ENCODE results near the gene MUC2. TPM values are rescaled to one million over a fixed set of nuclear protein-coding genes. Genes with fewer than 3 reads are reported as not detected.

The MUC2 gene
- total RNA-seq, 1 experiment from 2014 or later, result 0.47 TPM

- Histone ChIP-seq H3K27me3 (ENCODE audit: insufficient read depth, low read length) (no peaks in the 10 kb centered on the region), H2AFZ (ENCODE audit: low read depth, low read length, poor library complexity, severe bottlenecking) (no peak overlapping the region), H3K79me2 (ENCODE audit: insufficient read depth, low read length) (no peaks in the 10 kb centered on the region), H3K36me3 (ENCODE audit: control insufficient read depth in 1 of 2, insufficient read depth in 2 of 2, low read length in 2 of 2) (no peaks in the 10 kb centered on the region), H3K4me3 (replicated peaks in 1 of 2; ENCODE audit: low read depth in 1 of 2, low read length in 2 of 2) (no peak overlapping the region), H3K27ac (ENCODE audit: low read depth, low read length) (no peak overlapping the region), H4K20me1 (ENCODE audit: insufficient read depth) (no peaks in the 10 kb centered on the region), H3K9me2 (ENCODE audit: insufficient read depth) (no peaks in the 10 kb centered on the region), H3K9me3 (ENCODE audit: control insufficient read depth in 1 of 2, insufficient read depth in 1 of 2, low read depth in 1 of 2, low read length in 2 of 2) (no peaks in the 10 kb centered on the region; a peak in 1 of 4 replicates), H3K9ac (ENCODE audit: low read length) (no peak overlapping the region), H3K4me1 (ENCODE audit: control insufficient read depth in 1 of 2, insufficient read depth in 2 of 2, low read length in 2 of 2) (no peaks in the 10 kb centered on the region), H3K4me2 (ENCODE audit: low read length) (no peak overlapping the region)
- no peak for DNase-seq (ENCODE audit: low read depth, low spot score)
- POLR2A ChIA-PET, result no interaction called here
- RAD21 ChIA-PET (ENCODE audit: low non-redundant PET in 1 of 2, low total read pairs in 2 of 2, uncharacterized antibody in 2 of 2, unreplicated experiment in 2 of 2), result no interaction called here
- CTCF ChIA-PET, result no interaction called here
- ATAC-seq, result no peak
- intact Hi-C loops (cut with micrococcal nuclease), result no loop called here
- TF ChIP-seq FOSL1 (IDR thresholded peaks at IDR 0.05; ENCODE audit: low read depth) (no peak), ZNF274 (IDR thresholded peaks at IDR 0.05; ENCODE audit: low read depth, low read length) (no peak), ZBTB33 (IDR thresholded peaks at IDR 0.05; ENCODE audit: extremely low read depth, insufficient replicate concordance, low read length) (no peak), POLR2A (IDR thresholded peaks at IDR 0.05; ENCODE audit: borderline replicate concordance, extremely low read depth, insufficient read depth, insufficient read length) (no peak), EZH2phosphoT487 (IDR thresholded peaks at IDR 0.05; ENCODE audit: borderline replicate concordance) (no peak), EZH2 (IDR thresholded peaks at IDR 0.05) (no peak), EGR1 (IDR thresholded peaks at IDR 0.05; ENCODE audit: low read depth) (no peak), YY1 (IDR thresholded peaks at IDR 0.05; ENCODE audit: extremely low read depth, insufficient replicate concordance, low read depth, low read length) (no peak), MAX (IDR thresholded peaks at IDR 0.05) (no peak), RAD21 (IDR thresholded peaks at IDR 0.05; ENCODE audit: low read depth) (no peak), TCF7L2 (IDR thresholded peaks at IDR 0.05; ENCODE audit: borderline replicate concordance, extremely low read depth, insufficient read depth, insufficient read length) (no peak), SIN3A (IDR thresholded peaks at IDR 0.05; ENCODE audit: low read depth) (no peak), ELF1 (IDR thresholded peaks at IDR 0.05; ENCODE audit: borderline replicate concordance, low read depth) (no peak), CTCF (IDR thresholded peaks at IDR 0.05 in 2 of 3, conservative IDR thresholded peaks at IDR 0.05 in 1 of 3; ENCODE audit: borderline replicate concordance in 1 of 3, insufficient read depth in 1 of 3, low read depth in 2 of 3, low read length in 2 of 3) (no peak), ATF3 (IDR thresholded peaks at IDR 0.05) (no peak), CBX3 (IDR thresholded peaks at IDR 0.05; ENCODE audit: low read depth) (no peak), SRF (IDR thresholded peaks at IDR 0.05; ENCODE audit: low read depth) (no peak), JUND (IDR thresholded peaks at IDR 0.05) (no peak), SP1 (IDR thresholded peaks at IDR 0.05; ENCODE audit: low read depth) (no peak)
- TF ChIP-seq, protein P1, sequence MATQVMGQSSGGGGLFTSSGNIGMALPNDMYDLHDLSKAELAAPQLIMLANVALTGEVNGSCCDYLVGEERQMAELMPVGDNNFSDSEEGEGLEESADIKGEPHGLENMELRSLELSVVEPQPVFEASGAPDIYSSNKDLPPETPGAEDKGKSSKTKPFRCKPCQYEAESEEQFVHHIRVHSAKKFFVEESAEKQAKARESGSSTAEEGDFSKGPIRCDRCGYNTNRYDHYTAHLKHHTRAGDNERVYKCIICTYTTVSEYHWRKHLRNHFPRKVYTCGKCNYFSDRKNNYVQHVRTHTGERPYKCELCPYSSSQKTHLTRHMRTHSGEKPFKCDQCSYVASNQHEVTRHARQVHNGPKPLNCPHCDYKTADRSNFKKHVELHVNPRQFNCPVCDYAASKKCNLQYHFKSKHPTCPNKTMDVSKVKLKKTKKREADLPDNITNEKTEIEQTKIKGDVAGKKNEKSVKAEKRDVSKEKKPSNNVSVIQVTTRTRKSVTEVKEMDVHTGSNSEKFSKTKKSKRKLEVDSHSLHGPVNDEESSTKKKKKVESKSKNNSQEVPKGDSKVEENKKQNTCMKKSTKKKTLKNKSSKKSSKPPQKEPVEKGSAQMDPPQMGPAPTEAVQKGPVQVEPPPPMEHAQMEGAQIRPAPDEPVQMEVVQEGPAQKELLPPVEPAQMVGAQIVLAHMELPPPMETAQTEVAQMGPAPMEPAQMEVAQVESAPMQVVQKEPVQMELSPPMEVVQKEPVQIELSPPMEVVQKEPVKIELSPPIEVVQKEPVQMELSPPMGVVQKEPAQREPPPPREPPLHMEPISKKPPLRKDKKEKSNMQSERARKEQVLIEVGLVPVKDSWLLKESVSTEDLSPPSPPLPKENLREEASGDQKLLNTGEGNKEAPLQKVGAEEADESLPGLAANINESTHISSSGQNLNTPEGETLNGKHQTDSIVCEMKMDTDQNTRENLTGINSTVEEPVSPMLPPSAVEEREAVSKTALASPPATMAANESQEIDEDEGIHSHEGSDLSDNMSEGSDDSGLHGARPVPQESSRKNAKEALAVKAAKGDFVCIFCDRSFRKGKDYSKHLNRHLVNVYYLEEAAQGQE (IDR thresholded peaks at IDR 0.05; ENCODE audit: low read depth), result no peak
- BruUV-seq (replicated peaks), result no TSS peak
Observed at GRCh38 chr11:1092919-1093318, 18.2 kb downstream of the MUC2 start.
